Erythroblast (primary cell): Measurements from ENCODE around the gene GRB7.

ENCODE experiments used
- GATA1 ChIP-seq: IDR thresholded peaks from 2 replicates; pipeline ENCODE4 v1.6.1; 2011; ENCODE audit warnings: low read depth, mild to moderate bottlenecking, control low read depth, low read length, moderate library complexity
- POLR2A ChIP-seq: IDR thresholded peaks from 2 replicates; pipeline ENCODE4 v1.6.1; 2011; ENCODE audit warnings: mild to moderate bottlenecking, low read length

DNA sequence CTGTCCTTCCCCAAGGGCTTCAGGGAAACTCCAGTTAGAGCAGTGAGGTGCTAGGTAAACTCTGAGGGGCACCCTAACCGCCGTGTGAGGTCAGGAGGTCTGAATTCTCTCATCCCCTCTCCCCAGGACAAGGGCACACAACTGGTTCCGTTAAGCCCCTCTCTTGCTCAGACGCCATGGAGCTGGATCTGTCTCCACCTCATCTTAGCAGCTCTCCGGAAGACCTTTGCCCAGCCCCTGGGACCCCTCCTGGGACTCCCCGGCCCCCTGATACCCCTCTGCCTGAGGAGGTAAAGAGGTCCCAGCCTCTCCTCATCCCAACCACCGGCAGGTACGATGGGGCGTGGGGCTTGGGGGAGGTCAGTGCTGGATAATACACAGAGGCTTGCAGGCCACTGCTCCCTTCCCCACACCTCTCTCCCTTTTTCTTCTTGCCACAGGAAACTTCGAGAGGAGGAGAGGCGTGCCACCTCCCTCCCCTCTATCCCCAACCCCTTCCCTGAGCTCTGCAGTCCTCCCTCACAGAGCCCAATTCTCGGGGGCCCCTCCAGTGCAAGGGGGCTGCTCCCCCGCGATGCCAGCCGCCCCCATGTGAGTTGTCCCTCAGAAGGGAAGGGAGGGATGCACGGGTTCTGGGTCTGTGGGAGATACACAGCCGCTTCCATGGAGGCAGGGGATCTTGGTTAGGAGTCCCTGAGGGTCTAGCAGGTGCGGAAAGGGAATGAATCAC lies 4.6 kb downstream of the GRB7 start:
- TF ChIP-seq POLR2A, result no peak
- TF ChIP-seq GATA1, result no peak
